ENCODE results near the gene AGBL1.

DNA sequence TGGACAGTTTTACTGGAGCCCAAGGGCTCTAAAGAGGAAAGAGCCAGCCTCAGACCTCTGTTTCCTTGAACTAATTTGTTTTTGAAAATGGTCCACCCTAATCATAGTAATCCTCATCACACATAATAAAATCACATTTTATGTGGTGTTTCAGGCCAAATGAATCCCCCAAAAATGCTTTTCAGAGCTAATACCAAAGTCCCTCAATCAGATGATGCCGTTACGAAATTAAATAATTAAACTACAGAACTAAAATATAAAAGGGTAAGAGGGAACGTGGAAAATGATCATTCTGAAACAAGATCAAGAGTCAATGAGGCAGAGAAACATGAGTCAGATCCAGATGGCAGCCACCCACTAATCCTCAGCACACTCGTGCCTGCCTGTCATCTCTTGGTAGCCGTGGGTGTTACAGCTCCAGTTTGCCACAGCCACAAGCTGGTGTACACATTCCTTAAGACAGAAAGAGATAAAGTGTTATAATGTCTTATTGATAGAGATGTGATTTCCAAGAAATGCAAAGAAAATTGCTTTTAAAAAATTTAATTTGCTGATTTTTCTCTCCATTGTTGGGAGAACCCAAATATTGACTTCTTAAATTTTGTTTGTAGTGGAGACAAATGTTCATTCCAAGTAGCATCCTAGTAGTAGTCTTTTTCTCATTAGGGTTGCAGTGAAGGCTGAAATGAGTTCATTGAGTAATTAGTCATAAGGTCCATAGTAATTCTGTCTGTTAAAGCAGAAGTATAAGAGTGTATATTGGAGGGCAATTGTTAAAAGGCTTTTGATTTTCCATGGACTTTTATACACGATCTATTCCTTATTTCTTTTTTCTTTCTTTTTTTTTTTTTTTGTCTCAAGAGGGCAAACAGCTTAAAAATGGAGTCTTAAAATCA, 104.2 kb downstream of the AGBL1 start:
- TF ChIP-seq, protein P1, sequence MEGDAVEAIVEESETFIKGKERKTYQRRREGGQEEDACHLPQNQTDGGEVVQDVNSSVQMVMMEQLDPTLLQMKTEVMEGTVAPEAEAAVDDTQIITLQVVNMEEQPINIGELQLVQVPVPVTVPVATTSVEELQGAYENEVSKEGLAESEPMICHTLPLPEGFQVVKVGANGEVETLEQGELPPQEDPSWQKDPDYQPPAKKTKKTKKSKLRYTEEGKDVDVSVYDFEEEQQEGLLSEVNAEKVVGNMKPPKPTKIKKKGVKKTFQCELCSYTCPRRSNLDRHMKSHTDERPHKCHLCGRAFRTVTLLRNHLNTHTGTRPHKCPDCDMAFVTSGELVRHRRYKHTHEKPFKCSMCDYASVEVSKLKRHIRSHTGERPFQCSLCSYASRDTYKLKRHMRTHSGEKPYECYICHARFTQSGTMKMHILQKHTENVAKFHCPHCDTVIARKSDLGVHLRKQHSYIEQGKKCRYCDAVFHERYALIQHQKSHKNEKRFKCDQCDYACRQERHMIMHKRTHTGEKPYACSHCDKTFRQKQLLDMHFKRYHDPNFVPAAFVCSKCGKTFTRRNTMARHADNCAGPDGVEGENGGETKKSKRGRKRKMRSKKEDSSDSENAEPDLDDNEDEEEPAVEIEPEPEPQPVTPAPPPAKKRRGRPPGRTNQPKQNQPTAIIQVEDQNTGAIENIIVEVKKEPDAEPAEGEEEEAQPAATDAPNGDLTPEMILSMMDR (IDR thresholded peaks at IDR 0.05): no peak
- no peak for TF ChIP-seq POLR2A (IDR thresholded peaks at IDR 0.05)

All from right lobe of liver (tissue), 4 donors.